NCI-H460 (cell line): ENCODE data around the gene S1PR4. TPM values are rescaled to one million over a fixed set of nuclear protein-coding genes. Genes with fewer than 3 reads are reported as not detected.
"Not testable (repeated sequence)": the region's sequence is repeated elsewhere in the genome, so short reads cannot be mapped to it uniquely, and the experiment has no call there.

ENCODE experiments used
- DNase-seq: peaks from one replicate; pipeline ENCODE4 v3.0.0-alpha.2; 2016; ENCODE audit warnings: low read depth; ENCODE audit errors: extremely low read depth
- total RNA-seq: library from RNA; depleted of rRNA; stranded (reverse); fragments of >200 nt; shearing (Covaris generic); gene quantifications from 2 replicates; pipeline ENCODE4 v1.2.3, GENCODE V29; 2014

S1PR4 gene
- total RNA-seq, 1 experiment from 2014 or later, result 0.07 TPM

DNA sequence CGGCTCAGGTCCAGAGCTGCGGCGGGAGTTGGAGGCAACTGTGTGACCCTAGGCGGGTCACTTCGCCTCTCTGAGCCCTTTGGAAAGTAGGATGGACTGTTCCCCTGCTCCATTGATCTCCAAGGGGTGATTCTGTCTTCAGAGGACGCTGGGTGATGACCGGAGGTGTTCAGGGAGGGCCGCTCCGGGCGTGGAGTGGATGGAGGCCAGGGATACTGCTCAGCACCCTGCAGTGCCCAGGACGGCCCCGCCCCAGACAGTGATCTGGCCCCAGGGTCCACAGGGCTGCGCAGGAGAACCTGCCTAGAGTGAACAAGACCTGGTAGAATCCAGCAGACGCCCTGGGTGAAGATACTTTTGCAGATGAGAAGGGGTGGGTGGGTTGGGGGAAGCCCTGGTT is 14.1 kb downstream of the S1PR4 start:
- no peak for DNase-seq

DNA sequence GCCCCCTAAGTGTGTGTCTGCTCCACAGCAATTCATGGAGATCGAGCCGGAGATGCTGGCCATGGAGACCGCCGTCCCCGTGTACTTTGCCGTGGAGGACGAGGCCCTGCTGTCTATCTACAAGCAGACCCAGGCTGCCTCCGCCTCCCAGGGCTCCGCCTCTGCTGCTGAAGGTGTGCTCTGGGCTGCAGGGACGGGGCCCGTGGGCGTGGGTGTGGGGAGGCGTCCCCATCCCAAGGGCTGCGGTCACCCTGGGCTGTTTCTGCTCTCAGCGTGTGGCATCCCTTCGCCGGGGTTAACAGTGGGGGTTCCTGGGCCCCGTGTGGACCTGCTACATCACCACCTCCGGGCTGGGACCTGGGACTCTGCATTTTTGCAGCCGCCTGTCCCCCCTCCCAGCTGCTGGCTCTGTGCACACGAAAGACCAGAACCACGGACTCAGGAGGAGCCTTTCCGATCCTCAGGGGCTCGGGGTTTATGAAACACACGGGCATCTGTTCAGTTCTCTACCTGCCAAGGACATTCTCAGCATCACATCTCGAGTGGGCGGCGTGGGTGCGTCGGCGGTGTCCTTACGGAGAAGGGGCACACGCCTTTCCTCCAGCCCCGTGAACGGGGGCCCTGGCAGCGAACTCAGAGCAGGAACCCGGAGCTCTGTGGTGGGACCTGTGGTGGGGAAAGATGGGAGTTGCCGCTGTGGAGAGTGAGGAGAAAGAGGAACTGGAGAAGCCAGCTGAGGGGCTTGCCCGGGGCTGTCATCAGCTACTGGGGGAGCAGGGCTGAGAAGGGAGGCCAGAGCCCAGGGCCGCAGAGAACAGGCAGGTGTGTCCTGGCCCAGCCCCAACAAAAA is 14.9 kb downstream of the S1PR4 start:
- no peak for DNase-seq

DNA sequence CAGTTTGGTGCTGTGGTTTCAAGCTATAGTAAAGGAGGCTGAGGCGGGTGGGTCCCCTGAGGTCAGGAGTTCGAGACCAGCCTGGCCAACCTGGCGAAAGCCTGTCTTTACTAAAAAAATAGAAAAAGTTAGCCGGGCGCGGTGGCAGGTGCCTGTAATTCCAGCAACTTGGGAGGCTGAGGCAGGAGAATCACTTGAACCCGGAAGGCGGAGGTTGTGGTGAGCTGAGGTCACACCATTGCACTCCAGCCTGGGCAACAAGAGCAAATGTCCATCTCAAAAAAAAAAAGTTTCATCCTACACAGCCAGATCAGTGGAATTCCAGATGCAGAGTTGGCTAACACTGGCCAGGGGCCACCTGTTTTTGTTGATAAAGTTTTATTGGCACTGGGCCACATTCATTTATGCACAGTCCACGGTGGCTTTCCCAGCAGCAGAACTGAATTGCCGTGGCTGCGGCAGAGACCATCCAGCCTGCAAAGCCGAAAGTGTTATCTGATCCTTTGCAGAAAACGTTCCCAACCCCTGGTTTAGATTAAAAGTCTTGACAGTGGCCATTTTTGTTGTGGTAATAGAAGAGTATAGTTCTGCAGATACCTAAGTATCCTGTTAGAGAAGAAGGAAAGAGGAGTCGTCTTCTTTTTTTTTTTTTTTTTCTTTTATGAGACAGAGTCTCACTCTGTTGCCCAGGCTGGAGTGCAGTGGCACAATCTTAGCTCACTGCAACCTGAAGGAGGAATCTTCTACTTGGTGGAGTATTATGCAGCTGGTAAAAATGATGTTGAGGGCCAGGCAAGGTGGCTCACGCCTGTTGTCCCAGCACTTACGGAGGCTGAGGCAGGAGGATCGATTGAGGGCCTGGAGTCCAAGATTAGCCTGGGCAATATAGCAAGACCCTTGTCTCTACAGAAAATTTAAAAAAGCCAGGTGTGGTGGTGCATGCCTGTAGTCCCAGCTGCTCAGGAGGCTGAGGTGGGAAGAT is 15.8 kb downstream of the S1PR4 start:
- no peak for DNase-seq

DNA sequence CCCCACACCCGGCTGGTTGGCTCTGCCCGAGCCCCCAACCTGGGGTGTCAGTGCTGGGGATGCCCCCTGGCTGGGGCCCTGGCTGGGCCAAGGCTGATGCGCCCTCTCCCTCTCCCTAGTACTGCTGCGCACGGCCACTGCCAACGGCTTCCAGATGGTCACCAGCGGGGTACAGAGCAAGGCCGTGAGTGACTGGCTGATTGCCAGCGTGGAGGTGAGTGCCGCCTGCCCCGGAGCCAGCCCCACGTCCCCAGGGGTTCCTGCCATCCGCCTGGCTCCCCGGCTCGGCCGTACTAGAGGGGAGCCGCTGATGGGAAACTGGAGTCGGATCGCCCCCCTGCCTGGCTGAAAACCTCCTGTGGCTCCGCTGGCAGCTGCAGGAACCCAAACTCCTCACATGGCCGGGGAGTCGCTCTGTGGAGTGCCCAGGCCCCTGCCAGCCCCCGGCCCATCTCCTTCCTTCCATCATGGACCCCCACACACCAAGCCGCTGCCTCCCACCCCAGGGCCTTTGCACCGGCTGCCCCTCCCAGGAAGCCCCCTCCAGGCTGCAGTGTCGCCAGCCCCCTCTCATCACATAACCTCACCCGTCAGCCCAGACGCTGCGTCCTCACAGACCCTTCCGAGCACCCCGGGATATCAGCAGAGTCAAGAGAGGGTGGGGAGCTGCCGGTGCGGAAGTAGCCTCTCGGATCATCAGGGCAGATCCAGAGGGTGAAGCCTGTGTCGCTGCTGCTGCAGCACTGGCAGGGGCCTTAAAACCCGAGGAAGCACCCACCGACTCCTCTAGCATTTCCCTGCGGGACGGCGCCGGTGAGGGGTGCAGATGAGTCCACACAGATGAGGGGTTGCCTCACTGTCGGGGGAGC is 17.7 kb downstream of the S1PR4 start:
- no peak for DNase-seq

DNA sequence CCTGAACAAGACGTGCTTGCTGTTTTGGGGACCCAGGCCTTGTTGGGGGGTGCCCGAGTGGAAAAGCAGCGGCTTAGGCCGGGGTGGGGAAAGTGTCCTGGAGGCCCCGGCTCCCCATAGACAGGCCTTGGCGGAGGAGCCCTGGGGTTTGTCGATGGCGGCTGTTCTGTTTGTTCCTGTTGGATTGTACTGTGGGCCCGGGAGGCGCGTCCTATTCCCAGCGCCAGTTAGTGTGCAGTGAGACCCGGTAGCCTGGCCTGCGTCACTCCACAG is 18.3 kb downstream of the S1PR4 start:
- no peak for DNase-seq

DNA sequence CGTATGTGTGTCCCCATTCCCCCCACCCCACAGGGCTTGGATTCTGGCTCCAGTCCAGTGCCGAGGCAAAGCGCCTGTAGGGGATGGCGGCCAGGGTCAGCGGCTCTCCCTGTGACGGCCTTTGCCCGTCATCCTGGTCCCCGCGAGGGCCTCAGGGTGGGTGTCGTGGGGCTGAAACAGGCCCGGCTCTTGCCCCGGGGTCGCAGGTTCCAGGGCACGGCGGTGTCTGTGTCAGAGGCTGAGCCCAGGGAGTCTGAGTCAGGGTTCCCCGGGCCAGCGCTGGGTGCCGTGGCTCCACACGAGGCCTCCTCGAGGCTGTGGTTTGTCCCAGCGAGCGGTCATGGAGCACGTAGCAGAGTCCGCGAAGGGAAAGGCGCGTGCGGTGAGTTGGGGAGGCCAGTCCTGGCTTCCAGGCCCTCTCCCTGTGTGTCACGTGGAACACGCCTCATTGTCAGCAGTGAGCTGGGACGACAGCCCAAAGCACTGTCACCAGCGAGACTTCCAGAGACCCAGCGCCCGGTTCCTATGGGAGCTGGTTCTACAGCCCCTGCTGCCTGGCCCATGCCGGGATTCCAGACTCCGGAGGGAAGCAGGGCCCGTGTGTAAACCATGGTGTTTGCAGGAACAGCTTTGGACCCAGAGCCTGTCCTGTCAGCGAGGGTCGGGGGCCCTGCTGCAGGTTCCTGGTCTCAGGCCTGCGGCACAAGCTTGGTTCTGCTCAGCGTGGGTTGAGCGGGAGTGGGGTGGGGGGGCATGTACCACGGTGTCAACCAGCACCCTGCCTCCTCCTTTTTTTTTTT is 20.5 kb downstream of the S1PR4 start:
- DNase-seq, result no peak

DNA sequence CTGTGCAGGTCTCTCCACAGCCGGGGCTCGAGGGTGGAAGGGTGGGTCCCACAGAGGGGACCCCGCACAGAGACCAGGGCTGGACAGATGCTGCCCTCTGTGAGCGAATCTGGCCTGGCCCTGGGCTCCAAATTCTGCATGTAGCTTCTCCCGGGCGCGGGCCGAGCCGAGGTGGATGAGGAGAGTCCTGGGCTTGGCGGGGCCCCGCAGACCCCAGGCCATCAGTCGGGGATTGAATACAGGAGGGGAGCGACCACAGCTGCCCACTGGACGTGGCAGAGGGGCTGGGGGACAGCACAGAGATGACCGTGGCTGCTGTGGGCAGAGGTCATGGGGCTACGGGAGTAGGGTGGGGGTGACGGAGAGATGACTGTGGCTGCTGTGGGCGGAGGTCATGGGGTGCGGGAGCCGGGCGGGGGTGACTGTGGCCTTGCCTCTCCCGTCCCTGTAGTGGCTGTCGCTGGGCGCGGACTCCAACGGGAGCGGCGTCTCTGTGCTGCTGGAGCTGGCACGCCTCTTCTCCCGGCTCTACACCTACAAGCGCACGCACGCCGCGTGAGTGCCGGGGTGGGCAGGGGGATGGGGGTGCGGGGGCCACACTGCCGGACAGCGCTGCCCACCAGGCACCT is 22.6 kb downstream of the S1PR4 start:
- DNase-seq, result no peak

DNA sequence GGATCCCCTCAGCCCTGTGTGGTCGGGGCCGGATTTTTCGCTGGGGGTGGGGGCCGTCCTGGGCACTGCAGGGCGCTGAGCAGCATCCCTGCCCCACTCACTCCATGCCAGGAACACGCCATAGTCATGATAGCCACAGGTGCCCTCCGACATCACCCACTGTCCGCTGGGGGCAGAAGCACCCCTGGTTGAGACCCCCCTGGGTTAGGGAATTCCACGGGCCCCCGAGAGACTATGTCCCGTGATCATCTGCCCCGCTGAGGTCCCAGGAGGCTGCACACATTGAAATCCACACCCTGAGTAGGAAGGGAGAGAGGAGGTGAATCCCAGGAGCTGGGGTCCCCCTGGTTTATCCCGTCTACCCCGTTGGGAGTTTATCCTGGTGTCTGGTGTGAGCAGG is 23.3 kb downstream of the S1PR4 start:
- DNase-seq, result no peak

DNA sequence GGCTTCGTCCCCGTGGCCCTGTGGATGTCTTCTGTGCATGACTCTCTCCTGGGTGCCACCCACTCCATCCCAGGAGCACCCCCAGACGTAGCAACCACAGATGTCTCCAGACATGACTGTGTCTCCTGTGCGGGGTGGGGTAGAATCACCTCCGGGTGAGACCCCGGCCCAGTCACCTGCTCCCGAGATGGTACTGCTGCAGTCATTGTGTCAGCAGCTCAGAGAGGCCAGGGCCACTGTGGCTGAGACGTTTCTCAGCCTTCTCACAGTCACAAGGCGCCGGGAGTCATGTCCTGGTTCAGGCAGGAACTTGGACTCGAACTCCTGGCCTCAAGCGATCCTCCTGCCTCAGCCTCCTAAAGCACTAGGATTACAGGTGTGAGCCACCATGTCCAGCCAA is 23.8 kb downstream of the S1PR4 start:
- no peak for DNase-seq

DNA sequence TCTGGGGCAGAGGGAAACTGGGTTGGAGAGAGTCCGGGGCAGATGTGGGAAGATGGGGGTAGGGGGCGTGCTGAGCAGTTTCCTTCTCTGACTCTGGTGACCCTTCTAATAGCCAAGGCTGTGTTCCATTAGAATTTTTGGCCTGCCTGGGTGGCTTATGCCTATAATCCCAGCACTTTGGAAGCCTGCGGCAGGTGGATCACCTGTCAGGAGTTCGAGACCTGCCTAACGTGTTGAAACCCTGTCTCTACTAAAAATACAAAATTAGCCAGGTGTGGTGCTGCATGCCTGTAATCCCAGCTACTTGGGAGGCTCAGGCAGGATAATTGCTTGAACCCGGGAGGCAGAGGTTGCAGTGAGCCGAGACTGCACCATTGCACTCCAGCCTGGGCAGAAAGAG is 24.3 kb downstream of the S1PR4 start:
- DNase-seq, result not testable (repeated sequence)

DNA sequence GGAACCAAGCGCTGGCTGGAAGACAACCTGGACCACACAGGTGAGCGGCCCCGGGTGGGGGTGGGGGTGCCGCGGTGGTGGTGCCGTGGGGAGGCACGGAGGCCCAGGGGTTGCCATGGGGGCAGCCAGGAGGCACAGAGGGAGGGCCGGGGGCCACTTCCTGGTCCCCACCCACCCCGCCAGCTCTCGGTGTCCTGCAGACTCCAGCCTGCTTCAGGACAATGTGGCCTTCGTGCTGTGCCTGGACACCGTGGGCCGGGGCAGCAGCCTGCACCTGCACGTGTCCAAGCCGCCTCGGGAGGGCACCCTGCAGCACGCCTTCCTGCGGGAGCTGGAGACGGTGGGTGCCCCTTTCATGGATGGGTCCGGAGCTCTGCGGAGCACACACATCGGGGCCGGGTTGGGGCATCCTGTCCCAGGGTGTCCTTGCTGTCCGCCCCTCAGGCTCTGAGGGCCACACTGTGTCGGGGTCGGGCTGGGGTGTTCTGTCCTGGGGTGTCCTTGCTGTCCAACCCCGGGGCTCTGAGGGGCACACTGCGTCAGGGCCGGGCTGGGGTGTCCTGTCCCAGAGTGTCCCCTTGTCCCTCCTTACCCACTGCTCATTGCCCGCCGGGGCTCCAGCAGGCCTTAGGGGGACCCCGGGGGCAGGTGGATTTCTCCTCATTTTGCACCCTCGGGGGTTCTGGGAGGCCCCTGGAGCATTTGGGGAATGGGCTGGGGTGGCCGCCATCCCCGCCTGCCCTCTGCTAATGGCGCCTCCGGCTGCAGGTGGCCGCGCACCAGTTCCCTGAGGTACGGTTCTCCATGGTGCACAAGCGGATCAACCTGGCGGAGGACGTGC is 25.5 kb downstream of the S1PR4 start:
- DNase-seq, result no peak

DNA sequence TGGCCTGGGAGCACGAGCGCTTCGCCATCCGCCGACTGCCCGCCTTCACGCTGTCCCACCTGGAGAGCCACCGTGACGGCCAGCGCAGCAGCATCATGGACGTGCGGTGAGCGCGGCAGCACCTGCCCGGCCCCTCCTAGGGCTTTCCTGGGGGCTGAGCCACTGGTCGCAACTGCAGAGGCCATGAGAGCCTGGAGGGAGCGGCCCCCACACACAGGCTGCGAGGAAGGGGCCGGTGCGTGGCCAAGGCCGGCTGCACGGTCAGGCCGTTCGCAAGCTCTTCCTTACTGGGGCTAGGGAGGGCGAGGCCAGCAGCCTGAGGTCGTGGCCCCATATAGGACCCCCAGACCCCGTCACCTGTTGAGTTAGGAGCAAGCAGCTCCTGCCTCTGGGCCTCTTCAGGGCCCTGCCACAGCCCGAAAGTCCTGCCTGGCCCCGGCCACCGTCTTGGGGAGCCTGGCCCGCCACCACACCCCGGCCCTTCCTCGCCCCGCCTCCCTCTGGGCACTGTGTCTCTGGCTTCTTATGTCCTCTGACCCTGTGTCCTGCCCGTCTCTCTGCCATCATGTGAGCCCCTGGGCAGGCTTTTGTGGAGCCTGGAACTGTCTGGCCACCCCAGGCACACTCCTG is 26.2 kb downstream of the S1PR4 start:
- DNase-seq, result no peak

DNA sequence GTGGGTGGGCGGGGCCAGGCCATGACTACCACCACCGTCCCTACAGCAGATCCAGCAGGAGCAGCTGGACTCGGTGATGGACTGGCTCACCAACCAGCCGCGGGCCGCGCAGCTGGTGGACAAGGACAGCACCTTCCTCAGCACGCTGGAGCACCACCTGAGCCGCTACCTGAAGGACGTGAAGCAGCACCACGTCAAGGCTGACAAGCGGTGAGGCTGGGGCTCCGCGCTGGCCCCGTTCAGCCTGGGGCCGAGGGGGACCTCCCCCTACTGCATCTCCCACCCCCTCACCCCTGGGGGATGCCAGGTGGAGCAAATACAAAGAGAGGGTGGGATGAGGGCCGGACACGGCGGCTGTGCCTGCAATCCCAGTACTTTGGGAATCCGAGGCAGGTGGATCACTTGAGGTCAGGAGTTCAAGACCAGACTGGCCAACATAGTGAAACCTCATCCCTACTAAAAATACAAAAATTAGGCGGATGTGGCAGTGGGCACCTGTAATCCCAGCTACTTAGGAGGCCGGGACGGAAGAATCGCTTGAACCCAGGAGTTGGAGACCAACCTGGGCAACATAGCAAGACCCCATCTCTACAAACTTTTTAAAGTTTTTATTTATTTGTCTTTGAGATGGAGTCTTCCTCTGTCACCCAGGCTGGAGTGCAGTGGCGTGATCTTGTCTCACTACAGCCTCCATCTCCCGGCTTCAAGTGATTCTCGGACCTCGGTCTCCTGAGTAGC is 27.8 kb downstream of the S1PR4 start:
- DNase-seq, result no peak

DNA sequence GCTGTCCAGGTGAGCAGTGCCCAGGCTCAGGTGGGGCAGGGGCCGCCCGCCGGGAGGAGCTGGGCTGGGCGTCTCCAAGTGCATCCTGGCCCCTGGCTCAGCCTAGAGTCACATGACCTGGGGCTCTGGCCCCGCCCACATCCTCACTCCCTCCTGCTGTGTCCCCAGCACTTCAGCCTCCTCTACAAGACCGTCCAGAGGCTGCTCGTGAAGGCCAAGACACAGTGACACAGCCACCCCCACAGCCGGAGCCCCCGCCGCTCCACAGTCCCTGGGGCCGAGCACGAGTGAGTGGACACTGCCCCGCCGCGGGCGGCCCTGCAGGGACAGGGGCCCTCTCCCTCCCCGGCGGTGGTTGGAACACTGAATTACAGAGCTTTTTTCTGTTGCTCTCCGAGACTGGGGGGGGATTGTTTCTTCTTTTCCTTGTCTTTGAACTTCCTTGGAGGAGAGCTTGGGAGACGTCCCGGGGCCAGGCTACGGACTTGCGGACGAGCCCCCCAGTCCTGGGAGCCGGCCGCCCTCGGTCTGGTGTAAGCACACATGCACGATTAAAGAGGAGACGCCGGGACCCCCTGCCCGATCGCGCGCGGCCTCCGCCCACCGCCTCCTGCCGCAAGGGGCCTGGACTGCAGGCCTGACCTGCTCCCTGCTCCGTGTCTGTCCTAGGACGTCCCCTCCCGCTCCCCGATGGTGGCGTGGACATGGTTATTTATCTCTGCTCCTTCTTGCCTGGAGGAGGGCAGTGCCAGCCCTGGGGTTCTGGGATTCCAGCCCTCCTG is 29.1 kb downstream of the S1PR4 start:
- no peak for DNase-seq

DNA sequence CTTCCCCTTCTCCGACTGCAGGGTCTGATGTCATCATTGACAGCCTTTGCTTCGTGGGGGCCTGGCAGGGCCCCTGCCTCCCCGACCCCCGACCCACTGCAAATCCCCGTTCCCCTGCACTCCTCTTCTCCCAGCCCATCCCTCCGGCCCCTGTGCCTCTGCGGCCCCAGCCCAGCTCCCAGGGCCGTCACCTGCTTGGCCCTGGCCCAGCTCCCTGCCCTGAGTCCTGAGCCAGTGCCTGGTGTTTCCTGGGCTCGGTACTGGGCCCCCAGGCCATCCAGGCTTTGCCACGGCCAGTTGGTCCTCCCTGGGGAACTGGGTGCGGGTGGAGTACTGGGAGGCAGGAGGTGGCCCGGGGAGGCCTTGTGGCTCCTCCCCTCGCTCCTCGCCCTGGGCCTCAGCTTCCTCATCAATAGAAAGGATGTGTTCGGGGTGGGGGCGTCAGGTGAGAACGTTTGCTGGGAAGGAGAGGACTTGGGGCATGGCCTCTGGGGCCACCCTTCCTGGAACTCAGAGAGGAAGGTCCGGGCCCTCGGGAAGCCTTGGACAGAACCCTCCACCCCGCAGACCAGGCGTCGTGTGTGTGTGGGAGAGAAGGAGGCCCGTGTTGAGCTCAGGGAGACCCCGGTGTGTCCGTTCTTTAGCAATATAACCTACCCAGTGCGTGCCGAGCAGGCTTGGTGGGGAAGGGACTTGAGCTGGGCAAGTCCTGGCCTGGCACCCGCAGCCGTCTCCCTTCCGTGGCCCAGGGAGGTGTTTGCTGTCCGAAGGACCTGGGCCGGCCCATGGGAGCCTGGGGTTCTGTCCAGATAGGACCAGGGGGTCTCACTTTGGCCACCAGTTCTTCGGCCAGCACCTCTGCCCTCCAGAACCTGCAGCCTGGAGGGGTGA is 30.0 kb downstream of the S1PR4 start:
- DNase-seq, result no peak
